GM23248 (cell line): ENCODE results near the gene HSPA1B. TPM values are rescaled to one million over a fixed set of nuclear protein-coding genes. Genes with fewer than 3 reads are reported as not detected.
"Not testable (repeated sequence)": the region's sequence is repeated elsewhere in the genome, so short reads cannot be mapped to it uniquely, and the experiment has no call there.

ENCODE experiments used
- DNase-seq: peaks from one replicate; pipeline ENCODE4 v3.0.0-alpha.2; 2015
- H2AFZ ChIP-seq: fragments of 200-600 bp; sonication (generic); 2 replicates; pipeline ENCODE4 v1.6.1; 2016; ENCODE audit warnings: antibody characterized with exemption
- H3F3A ChIP-seq: fragments of 200-600 bp; sonication (generic); 2 replicates; pipeline ENCODE4 v1.6.1; 2016; ENCODE audit warnings: mild to moderate bottlenecking, antibody characterized with exemption, mixed run types; ENCODE audit not compliant: insufficient read depth
- H3K27ac ChIP-seq: fragments of 200-600 bp; sonication (generic); 2 replicates; pipeline ENCODE4 v1.5.1; 2016; ENCODE audit warnings: mild to moderate bottlenecking
- H3K27me3 ChIP-seq: fragments of 200-600 bp; sonication (generic); replicated peaks from 2 replicates; pipeline ENCODE4 v1.6.1; 2016; ENCODE audit warnings: mild to moderate bottlenecking; ENCODE audit not compliant: insufficient read depth
- H3K36me3 ChIP-seq: fragments of 200-600 bp; sonication (generic); 2 replicates; pipeline ENCODE4 v1.6.1; 2016; ENCODE audit warnings: low read depth, mild to moderate bottlenecking
- H3K4me1 ChIP-seq: fragments of 200-600 bp; sonication (generic); 2 replicates; pipeline ENCODE4 v1.6.1; 2016; ENCODE audit warnings: mild to moderate bottlenecking; ENCODE audit not compliant: insufficient read depth
- H3K4me2 ChIP-seq: fragments of 200-600 bp; sonication (generic); one replicate; pipeline ENCODE4 v1.6.1; 2016; ENCODE audit warnings: mild to moderate bottlenecking; ENCODE audit not compliant: unreplicated experiment
- H3K4me3 ChIP-seq: fragments of 200-600 bp; sonication (generic); 2 replicates; pipeline ENCODE4 v1.5.1; 2016; ENCODE audit warnings: mild to moderate bottlenecking
- H3K79me2 ChIP-seq: fragments of 200-600 bp; sonication (generic); 2 replicates; pipeline ENCODE4 v1.6.1; 2016; ENCODE audit warnings: mild to moderate bottlenecking; ENCODE audit not compliant: insufficient read depth
- H3K9ac ChIP-seq: fragments of 200-600 bp; sonication (generic); 2 replicates; pipeline ENCODE4 v1.6.1; 2016; ENCODE audit warnings: mild to moderate bottlenecking
- H3K9me2 ChIP-seq: fragments of 200-600 bp; sonication (generic); 2 replicates; pipeline ENCODE4 v1.6.1; 2016; ENCODE audit warnings: mixed run types, mild to moderate bottlenecking, moderate library complexity; ENCODE audit not compliant: insufficient read depth
- H3K9me3 ChIP-seq: fragments of 200-600 bp; sonication (generic); one replicate; pipeline ENCODE4 v1.6.1; 2017; ENCODE audit warnings: low read depth
- H4K20me1 ChIP-seq: fragments of 200-600 bp; sonication (generic); 2 replicates; pipeline ENCODE4 v1.6.0; 2016; ENCODE audit not compliant: insufficient read depth
- EZH2 ChIP-seq: fragments of 200-600 bp; sonication (generic); IDR thresholded peaks from 2 replicates; pipeline ENCODE4 v1.6.1; 2018; ENCODE audit warnings: antibody characterized with exemption, mild to moderate bottlenecking; ENCODE audit not compliant: insufficient read depth, poor library complexity, severe bottlenecking
- EZH2phosphoT487 ChIP-seq: fragments of 200-600 bp; sonication (generic); IDR thresholded peaks from 2 replicates; pipeline ENCODE4 v1.6.1; 2018; ENCODE audit warnings: antibody characterized with exemption, moderate library complexity, mild to moderate bottlenecking, low read depth; ENCODE audit not compliant: insufficient read depth
- WGBS, 2 experiments: methylation state at CpG; one replicate each; pipeline ENCODE4 v1.1.6; 2015 to 2017; ENCODE audit warnings: low lambda C conversion rate in 2 of 2, low coverage in 1 of 2; ENCODE audit errors: missing lambda C conversion rate in 2 of 2; 5-methylcytosine and 5-hydroxymethylcytosine counted together
- in situ Hi-C: fragments of 300-500 bp; cut with MboI; formaldehyde crosslinking; loops from 2 replicates; pipeline ENCODE4 v1.15.0; 2020
- polyA plus RNA-seq: library from polyadenylated mRNA; unstranded; fragments of >200 nt; fragmentation: Nextera tagmentation; extraction: Ambion mirVana; gene quantifications from 2 replicates; pipeline ENCODE4 v1.2.1, GENCODE V29; 2016
- total RNA-seq: library from RNA; depleted of rRNA; stranded (reverse); fragments of >200 nt; shearing (Covaris generic); gene quantifications from 2 replicates; pipeline ENCODE4 v1.2.3, GENCODE V29; 2014

Gene HSPA1B
- total and polyA plus RNA-seq, 2 experiments from 2014 or later = 61.3 to 104 TPM

DNA sequence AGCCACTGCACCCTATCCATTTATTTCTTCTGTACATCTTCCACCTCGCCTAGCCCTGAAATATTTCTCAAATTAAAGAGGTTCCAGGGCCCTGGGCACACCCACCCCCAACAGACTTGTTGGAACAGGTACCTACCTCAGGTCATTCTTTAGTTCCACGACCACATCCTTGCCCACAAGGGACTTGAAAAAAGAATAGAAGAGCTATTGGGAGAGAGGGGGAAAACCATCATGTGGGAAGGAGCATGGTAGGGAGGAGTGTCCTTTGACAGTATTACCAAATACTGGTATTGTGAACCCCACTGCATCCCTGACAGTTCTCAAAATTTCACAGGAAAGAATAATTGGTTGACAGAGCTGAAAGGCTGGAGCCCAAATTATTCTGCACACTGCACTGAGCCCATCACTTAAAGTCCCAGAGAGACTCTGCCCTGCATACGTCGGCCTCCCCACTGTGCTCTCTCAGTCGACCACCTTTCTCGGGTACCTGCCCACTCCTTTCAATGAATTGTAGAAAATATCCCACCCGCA lies 21.5 kb upstream of the HSPA1B start:
- peak; percentile 14 for DNase-seq

GRCh38 chr6:31806470-31807272 lies 20.9 kb upstream of the HSPA1B start, which contains the start of gene LSM2:
LSM2 (minus strand) TSS chr6:31806966; CDS start chr6:31806757, 209 bp downstream.
- Histone ChIP-seq H3F3A (peaks cover 4% of the 10 kb centered on the region; the same call in 1 of the 2 replicates), H3K4me1 (peaks cover 11% of the 10 kb centered on the region; the same call in 1 of the 2 replicates), H3K4me2 (peak within 1 kb of the TSS; percentile 95), H3K9ac (peak within 1 kb of the TSS; percentile 90), H3K9me3 (no peaks in the 10 kb centered on the region), H3K27me3 (no peaks in the 10 kb centered on the region), H3K79me2 (peaks cover 31% of the 10 kb centered on the region), H3K4me3 (peak within 1 kb of the TSS; percentile 97), H4K20me1 (no peaks in the 10 kb centered on the region), H3K36me3 (no peaks in the 10 kb centered on the region), H3K27ac (peak within 1 kb of the TSS; percentile 79), H2AFZ (peak within 1 kb of the TSS; percentile 96), H3K9me2 (no peaks in the 10 kb centered on the region)
- peak; percentile 98 for DNase-seq
- TF ChIP-seq EZH2 = no peak
- WGBS, 2 experiments = 0 to 1% methylated on average over 42 to 51 of the region's 51 CpGs
- in situ Hi-C loops = no loop called here

More for the DNA sequence above, 21.5 kb upstream of the HSPA1B start:
- Histone ChIP-seq H3K79me2 (peaks cover 32% of the 10 kb centered on the region), H3K27me3 (no peaks in the 10 kb centered on the region), H2AFZ (peak overlapping the region; percentile 96), H3K9ac (peak overlapping the region; percentile 90), H3K4me2 (peak overlapping the region; percentile 95), H3K27ac (peak overlapping the region; percentile 79), H3K4me1 (peaks cover 11% of the 10 kb centered on the region; the same call in 1 of the 2 replicates), H4K20me1 (no peaks in the 10 kb centered on the region), H3K4me3 (peak overlapping the region; percentile 97), H3F3A (peaks cover 4% of the 10 kb centered on the region; the same call in 1 of the 2 replicates), H3K9me3 (no peaks in the 10 kb centered on the region), H3K36me3 (no peaks in the 10 kb centered on the region; the same call in 1 of the 2 replicates), H3K9me2 (no peaks in the 10 kb centered on the region)
- TF ChIP-seq EZH2 = no peak
- TF ChIP-seq EZH2phosphoT487 = no peak
- in situ Hi-C loops = no loop called here
- 18 to 19% methylated on average over 7 of the region's 7 CpGs for WGBS, 2 experiments

DNA sequence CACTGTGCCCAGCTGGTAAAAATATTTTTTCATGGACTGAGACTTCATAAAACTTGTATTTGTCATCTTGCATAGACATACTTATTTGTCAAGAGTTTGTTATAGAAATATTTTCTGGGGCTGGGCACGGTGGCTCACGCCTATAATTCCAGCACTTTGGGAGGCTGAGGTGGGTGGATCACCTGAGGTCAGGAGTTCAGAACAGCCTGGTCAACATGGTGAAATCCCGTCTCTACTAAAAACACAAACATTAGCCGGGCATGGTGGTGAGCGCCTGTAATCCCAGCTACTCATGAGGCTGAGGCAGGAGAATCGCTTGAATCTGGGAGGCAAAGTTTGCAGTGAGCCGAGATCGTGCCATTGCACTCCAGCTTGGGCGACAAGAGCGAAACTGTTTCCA lies 18.9 kb upstream of the HSPA1B start:
- H3K9ac ChIP-seq, H3K27ac ChIP-seq, DNase-seq, H3K36me3 ChIP-seq, in situ Hi-C loops, H3K9me3 ChIP-seq, H3K27me3 ChIP-seq, H2AFZ ChIP-seq, H3K4me3 ChIP-seq, H3K4me2 ChIP-seq, H4K20me1 ChIP-seq, H3K9me2 ChIP-seq: not testable (repeated sequence)
- 85 to 89% methylated on average over 10 of the region's 10 CpGs for WGBS, 2 experiments
- H3F3A ChIP-seq = peaks cover 16% of the 10 kb centered on the region
- peaks cover 17% of the 10 kb centered on the region for H3K4me1 ChIP-seq
- H3K79me2 ChIP-seq = peaks cover 19% of the 10 kb centered on the region

DNA sequence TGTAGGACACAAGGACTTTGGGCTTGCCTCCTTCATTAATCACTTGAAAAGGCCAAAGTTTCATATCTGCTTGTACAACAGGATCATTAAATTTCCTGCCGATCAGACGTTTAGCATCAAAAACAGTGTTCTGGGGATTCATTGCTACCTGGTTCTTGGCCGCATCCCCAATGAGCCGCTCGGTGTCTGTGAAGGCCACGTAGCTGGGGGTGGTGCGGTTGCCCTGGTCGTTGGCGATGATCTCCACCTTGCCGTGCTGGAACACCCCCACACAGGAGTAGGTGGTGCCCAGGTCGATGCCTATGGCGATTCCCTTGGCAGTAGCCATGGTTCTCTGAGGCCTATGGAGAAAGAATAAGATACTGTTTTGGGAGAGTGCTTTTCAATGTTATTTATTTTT lies 15.9 kb upstream of the HSPA1B start:
- H3K9ac ChIP-seq = no peak overlapping the region
- no peak overlapping the region for H2AFZ ChIP-seq
- H3K9me3 ChIP-seq = no peaks in the 10 kb centered on the region
- H3K4me3 ChIP-seq = no peak overlapping the region
- H3K27ac ChIP-seq = no peak overlapping the region
- no peak for DNase-seq
- 97% methylated on average over 12 of the region's 12 CpGs for WGBS, 2 experiments
- TF ChIP-seq EZH2 (no peak), EZH2phosphoT487 (no peak)
- peaks cover 17% of the 10 kb centered on the region for H3K4me1 ChIP-seq
- no peaks in the 10 kb centered on the region for H3K27me3 ChIP-seq
- H3K9me2 ChIP-seq = no peaks in the 10 kb centered on the region
- in situ Hi-C loops = no loop called here
- H4K20me1 ChIP-seq = no peaks in the 10 kb centered on the region
- H3K79me2 ChIP-seq = no peaks in the 10 kb centered on the region
- no peak overlapping the region for H3K4me2 ChIP-seq
- peaks cover 20% of the 10 kb centered on the region for H3F3A ChIP-seq
- no peaks in the 10 kb centered on the region for H3K36me3 ChIP-seq
